GM10248 (cell line): Measurements from ENCODE around the gene CELF5.

Source experiments
- CTCF ChIA-PET: fragments of 300-600 bp; sonication (Branson Sonifier 250); formaldehyde crosslinking; extraction: SDS; loops from one replicate; lab custom pipeline; 2021; ENCODE audit warnings: antibody characterized with exemption; lab: Yijun Ruan, JAX
- POLR2A ChIA-PET: fragments of 350-650 bp; sonication (Branson Sonifier 250); formaldehyde crosslinking; extraction: SDS; loops from one replicate; lab custom pipeline; 2020; ENCODE audit warnings: antibody characterized with exemption; lab: Yijun Ruan, JAX
- DNase-seq: peaks from one replicate; pipeline ENCODE4 v3.0.0; 2012; ENCODE audit errors: extremely low spot score
- TF ChIP-seq, protein P1 (sequence below): IDR thresholded peaks from 2 replicates; pipeline ENCODE4 v1.5.1; 2012; ENCODE audit warnings: mild to moderate bottlenecking, low read depth; ENCODE audit errors: extremely low read depth, missing control alignments, control extremely low read depth

The CELF5 gene

DNA sequence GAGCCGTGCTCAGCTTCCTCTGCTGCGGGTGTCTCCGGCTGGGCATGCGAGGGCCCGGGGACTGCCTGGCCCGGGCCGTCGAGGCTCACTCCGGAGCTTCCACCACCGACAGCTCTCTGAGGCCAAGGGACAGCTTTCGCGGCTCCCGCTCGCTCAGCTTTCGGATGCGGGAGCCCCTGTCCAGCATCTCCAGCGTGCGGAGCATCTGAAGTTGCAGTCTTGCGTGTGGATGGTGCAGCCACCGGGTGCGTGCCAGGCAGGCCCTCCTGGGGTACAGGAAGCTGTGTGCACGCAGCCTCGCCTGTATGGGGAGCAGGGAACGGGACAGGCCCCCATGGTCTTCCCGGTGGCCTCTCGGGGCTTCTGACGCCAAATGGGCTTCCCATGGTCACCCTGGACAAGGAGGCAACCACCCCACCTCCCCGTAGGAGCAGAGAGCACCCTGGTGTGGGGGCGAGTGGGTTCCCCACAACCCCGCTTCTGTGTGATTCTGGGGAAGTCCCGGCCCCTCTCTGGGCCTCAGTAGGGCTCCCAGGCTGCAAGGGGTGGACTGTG is 44.6 kb upstream of the CELF5 start:
- ChIA-PET CTCF (interaction anchor here (1.3 to 2.8 kb wide), 3 partner anchors 16 to 217 kb away, joined by 4 to 6 read pairs (median 5); no protein-coding TSS in a partner anchor), POLR2A (no interaction called here)
- TF ChIP-seq, protein P1, sequence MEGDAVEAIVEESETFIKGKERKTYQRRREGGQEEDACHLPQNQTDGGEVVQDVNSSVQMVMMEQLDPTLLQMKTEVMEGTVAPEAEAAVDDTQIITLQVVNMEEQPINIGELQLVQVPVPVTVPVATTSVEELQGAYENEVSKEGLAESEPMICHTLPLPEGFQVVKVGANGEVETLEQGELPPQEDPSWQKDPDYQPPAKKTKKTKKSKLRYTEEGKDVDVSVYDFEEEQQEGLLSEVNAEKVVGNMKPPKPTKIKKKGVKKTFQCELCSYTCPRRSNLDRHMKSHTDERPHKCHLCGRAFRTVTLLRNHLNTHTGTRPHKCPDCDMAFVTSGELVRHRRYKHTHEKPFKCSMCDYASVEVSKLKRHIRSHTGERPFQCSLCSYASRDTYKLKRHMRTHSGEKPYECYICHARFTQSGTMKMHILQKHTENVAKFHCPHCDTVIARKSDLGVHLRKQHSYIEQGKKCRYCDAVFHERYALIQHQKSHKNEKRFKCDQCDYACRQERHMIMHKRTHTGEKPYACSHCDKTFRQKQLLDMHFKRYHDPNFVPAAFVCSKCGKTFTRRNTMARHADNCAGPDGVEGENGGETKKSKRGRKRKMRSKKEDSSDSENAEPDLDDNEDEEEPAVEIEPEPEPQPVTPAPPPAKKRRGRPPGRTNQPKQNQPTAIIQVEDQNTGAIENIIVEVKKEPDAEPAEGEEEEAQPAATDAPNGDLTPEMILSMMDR, result no peak
- DNase-seq, result no peak

DNA sequence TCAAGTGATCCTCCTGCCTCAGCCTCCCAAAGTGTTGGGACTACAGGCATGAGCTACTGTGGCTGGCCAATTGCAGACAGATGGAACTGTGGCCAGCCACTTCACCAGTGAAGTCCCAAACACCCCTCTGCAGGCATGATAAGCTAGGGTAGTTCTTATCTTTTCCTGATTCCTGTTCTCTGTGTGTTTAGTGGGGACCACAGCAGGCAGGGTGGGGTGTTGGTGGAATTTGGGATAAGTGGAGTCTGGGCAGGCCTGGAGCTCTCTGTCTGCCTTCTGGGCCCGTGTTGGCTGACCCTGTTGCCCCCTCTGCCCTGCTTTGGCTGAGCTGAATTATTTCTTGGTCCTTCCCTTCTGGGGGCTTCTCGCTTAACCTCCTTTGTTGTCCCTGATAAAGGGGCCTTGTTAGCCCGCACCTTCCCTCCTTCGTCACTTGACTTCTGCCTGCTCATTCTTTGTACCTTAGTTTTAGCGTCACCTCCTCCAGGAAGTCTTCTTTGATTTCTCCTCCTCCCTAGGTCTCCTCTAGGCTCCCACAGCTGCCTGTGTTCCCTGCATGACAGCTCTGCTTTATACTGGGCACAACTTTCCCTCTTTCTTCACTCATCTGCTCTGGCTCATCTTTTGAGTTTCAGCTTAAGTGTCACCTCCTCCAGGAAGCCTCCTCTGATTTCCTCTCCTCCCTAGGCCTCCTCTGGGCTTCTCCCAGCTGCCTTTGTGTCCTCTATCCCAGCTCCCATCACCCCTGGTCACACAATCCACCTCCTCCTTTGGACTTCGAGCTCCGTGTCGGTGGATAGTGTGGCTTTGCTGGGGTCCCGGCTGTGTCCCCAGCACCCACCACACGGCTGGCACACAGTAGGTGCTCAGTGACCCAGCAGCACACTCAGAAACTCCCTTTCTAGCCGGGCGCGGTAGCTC is 40.5 kb upstream of the CELF5 start:
- no peak for DNase-seq
- TF ChIP-seq, protein P1, result no peak
- ChIA-PET POLR2A (interaction anchor here (0.6 kb wide), 2 partner anchors 92 to 1048 kb away, joined by 6 to 8 read pairs; no protein-coding TSS in a partner anchor), CTCF (interaction anchor here (1.0 to 1.7 kb wide), 5 partner anchors 13 to 233 kb away, joined by 3 to 5 read pairs (median 4); no protein-coding TSS in a partner anchor)

DNA sequence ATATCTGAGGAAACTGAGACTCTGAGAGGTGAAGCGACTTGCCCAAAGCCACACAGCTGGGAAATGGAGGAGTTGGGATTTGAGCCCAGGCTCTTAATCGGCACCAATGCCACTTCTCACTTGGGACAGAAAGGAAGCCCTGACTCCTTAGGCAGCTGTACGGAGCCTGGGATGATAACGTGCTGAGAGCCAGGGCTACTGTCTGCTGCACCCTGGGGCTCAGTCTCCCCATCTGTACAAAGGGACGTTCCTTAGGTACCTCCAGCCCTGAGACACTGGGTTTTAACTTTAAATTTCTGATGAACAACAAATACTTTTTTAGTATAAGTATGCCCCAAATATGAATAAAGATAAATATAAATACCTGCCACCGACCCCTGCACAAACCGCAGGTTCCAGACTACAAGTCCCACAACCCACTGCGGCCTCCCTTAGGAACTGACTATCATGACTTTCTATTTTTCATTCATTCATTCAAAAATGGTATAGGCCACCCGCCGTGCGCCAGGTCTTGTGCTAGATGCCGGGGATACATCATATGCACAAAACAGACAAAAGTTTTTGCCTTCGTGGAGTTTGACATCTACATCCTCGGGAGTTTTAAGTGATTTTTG is 39.5 kb upstream of the CELF5 start:
- ChIA-PET POLR2A (no interaction called here), CTCF (interaction anchor here (1.0 to 1.4 kb wide), 3 partner anchors 56 to 81 kb away, joined by 3 to 5 read pairs (median 3); no protein-coding TSS in a partner anchor)
- no peak for DNase-seq
- TF ChIP-seq, protein P1, result no peak

DNA sequence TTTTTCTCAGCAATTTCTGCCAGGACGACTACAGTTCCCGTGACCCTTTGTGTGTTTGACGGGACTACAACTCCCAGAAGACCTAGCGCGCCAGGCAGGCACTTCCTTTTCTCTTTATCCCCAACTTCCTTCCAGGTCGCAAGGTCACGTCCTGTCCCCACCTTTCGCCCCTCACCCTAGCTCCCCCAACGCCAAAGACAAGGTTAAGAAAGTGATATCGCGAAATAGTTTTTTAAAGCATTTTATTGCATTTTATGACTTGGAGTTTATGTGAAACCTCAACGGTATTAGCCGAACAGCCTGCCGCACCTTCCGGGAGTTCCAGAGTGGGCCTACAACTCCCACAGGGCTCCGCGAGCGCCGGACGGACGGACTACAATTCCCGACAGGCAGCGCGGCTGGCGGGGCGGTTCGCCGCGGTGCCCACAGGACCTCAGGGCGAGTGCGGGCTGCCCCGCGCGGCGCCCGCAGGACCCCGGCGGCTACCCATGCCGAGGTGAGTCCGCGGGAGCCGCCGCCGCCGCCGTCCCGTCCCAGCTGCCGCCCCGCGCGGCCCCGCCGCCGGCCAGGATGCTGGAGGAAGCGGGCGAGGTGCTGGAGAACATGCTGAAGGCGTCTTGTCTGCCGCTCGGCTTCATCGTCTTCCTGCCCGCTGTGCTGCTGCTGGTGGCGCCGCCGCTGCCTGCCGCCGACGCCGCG is 38.9 kb upstream of the CELF5 start, which contains the start of gene NCLN:
Gene NCLN, plus strand, starts transcription at position 470 of the 699 bp plus-strand sequence. Its CDS starts 101 bp downstream, at position 571.
- peak; percentile 90 for DNase-seq
- TF ChIP-seq, protein P1, result no peak
- CTCF ChIA-PET, result interaction anchor here (1.4 kb wide), 1 partner anchor 235 kb away, joined by 4 read pairs; no protein-coding TSS in a partner anchor
- POLR2A ChIA-PET, result no interaction called here

DNA sequence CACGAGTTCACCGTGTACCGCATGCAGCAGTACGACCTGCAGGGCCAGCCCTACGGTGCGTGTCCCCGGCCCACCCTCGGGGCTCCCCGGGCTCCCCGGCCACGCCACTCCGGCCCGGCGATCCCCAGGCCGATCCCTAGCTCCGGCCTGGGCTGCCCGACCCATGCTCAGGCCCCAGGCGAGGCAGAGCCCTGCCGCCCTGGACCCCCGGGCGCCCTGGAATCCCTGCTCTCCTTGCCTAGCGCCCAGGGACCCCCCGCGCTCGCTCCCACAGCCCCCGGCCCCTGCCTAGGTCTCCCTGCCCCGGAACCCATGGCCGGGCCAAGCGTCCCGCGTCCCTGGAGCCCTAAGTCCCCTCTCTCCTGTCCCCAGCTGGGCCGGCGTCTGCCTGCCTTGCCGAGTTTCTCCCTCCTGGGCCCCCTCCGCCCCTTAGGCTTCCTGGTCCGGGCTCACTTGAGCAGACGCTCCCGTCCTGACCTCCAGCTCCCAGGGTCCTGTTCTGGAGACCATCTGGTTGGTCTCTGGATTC is 38.2 kb upstream of the CELF5 start:
- CTCF ChIA-PET, result interaction anchor here (1.0 to 1.4 kb wide), 2 partner anchors 118 to 236 kb away, joined by 3 to 4 read pairs; no protein-coding TSS in a partner anchor
- POLR2A ChIA-PET, result no interaction called here
- DNase-seq, result no peak
- TF ChIP-seq, protein P1, result no peak
